Dermis blood vessel endothelial cell (primary cell): ENCODE measurements around the gene IAH1. TPM values are rescaled to one million over a fixed set of nuclear protein-coding genes. Genes with fewer than 3 reads are reported as not detected.

Experiments used
- DNase-seq: peaks from one replicate; pipeline ENCODE4 v3.0.0; 2010
- total RNA-seq: library from RNA; depleted of rRNA; stranded (reverse); fragments of >200 nt; gene quantifications from 2 replicates; pipeline ENCODE4 v1.2.3, GENCODE V29; 2014

IAH1 gene
- total RNA-seq, 1 donor from 2014 or later: 38.8 TPM

GRCh38 chr2:9533663-9534062, 59.3 kb downstream of the IAH1 start:
- DNase-seq: no peak

GRCh38 chr2:9535177-9535576, 60.8 kb downstream of the IAH1 start:
- DNase-seq: no peak

- no peak for DNase-seq
Measured at GRCh38 chr2:9536504-9536903, 62.2 kb downstream of the IAH1 start.

- peak; percentile 80 for DNase-seq
Measured at GRCh38 chr2:9538000-9538507, 63.7 kb downstream of the IAH1 start.

Other genes with a start within 250 kb of the IAH1 start
- 41.0 and 52.5 TPM in 2 replicates for gene ITGB1BP1, start 51.0 kb upstream of the IAH1 start, total RNA-seq
- 44.1 and 99.6 TPM in 2 replicates for gene CPSF3, start 50.9 kb upstream of the IAH1 start, total RNA-seq
- gene ADAM17, start 81.3 kb downstream of the IAH1 start, total RNA-seq: 54.0 and 65.0 TPM in 2 replicates
- gene YWHAQ, start 156.4 kb downstream of the IAH1 start, total RNA-seq: 179 and 304 TPM in 2 replicates